Cardiac fibroblast (primary cell): ENCODE measurements around the gene GRM7.

Source experiments
- DNase-seq, 2 donors: peaks; one replicate each; pipeline versions ENCODE4 v3.0.0 to v3.0.0-alpha.2; 2010; ENCODE audit warnings: low read depth in 2 of 2
- H3K4me3 ChIP-seq, 2 donors: replicated peaks in 1 of 2; 1 replicate in 1 of 2; 2 replicates in 1 of 2; pipeline ENCODE4 v1.5.1; 2011; ENCODE audit warnings: low read depth in 2 of 2, low read length in 2 of 2, mild to moderate bottlenecking in 2 of 2, moderate library complexity in 1 of 2
- TF ChIP-seq, protein P1 (sequence below): IDR thresholded peaks from one replicate; pipeline ENCODE4 v1.5.1; 2011; ENCODE audit warnings: low read depth, mild to moderate bottlenecking, low read length, inconsistent platforms

GRM7 gene

DNA sequence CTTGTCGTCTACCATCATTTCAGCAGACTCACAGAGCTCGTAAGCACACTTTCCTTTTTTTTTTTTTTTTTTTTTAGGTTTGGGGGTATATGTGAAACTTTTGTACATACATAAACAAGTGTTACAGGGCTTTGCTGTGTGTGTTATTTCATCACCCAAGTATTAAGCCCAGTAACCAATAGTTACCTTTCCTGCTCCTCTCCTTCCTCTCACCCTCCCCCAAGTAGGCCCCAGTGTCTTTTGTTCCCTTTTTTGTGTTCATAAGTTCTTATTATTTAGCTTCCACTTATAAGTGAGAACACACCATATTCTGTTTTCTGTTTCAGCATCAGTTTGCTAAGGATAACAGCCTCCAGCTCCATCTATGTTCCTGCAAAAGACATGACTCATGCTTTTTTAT, 746.8 kb downstream of the GRM7 start:
- DNase-seq: no peak
- TF ChIP-seq, protein P1, sequence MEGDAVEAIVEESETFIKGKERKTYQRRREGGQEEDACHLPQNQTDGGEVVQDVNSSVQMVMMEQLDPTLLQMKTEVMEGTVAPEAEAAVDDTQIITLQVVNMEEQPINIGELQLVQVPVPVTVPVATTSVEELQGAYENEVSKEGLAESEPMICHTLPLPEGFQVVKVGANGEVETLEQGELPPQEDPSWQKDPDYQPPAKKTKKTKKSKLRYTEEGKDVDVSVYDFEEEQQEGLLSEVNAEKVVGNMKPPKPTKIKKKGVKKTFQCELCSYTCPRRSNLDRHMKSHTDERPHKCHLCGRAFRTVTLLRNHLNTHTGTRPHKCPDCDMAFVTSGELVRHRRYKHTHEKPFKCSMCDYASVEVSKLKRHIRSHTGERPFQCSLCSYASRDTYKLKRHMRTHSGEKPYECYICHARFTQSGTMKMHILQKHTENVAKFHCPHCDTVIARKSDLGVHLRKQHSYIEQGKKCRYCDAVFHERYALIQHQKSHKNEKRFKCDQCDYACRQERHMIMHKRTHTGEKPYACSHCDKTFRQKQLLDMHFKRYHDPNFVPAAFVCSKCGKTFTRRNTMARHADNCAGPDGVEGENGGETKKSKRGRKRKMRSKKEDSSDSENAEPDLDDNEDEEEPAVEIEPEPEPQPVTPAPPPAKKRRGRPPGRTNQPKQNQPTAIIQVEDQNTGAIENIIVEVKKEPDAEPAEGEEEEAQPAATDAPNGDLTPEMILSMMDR: no peak
- no peak overlapping the region for H3K4me3 ChIP-seq

DNA sequence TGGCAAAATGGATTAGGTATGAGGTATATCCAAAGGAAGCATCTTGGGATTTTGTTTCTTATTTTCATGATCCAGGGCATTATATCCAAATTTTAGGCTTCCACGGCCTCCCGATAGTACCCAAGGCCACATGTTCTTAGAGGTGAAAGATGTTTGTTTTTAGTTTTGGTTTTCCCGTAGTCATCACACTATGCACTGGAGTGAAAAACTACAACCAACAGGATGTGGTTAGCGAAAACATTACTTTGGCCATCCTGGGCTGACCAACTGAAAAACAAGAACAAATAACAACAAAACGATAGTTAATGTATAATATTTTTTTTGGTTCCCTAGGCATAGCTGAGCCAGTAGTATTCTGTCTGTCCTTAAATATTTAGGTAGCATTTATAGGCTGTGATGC, 749.7 kb downstream of the GRM7 start:
- DNase-seq: no peak
- TF ChIP-seq, protein P1: no peak
- no peak overlapping the region for H3K4me3 ChIP-seq

DNA sequence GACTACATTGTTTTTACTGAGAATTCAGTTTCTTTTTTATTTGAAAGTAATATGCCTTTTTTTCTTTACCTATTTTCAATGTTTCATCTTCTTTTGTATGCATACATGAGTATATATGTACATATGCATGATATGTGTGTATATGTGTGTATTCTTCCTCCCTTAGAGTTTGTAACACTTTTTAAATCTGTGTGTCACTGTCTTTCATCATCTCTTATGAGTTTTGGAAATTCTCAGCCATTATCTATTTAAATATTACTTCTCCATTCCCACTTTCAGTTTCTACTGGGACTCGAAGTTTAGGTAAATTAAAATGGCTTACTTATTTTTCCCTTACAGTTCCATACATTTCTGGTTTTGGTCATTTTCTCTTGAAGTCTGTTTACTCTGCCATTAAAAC, 754.1 kb downstream of the GRM7 start:
- DNase-seq: no peak
- no peak overlapping the region for H3K4me3 ChIP-seq
- TF ChIP-seq, protein P1: no peak

DNA sequence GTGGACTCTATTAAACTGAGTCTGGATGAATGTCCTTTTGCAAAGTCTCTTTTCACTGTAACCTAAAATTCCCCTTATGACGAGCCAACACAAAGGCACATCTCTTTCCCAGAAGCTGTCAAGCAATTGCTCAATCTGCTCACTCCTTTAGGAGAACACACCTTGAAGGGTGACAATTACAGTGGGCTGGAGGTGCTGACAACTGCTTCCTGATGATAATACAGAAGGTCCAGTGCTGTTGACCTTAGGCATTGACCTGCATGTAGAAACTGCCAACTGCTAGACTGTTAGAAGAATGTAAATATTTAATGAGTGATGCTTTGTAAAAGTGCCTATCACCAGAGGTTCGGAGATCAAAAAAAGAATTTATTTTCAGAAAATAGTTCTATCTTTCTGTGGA, 757.7 kb downstream of the GRM7 start:
- DNase-seq: no peak
- TF ChIP-seq, protein P1: no peak
- no peak overlapping the region for H3K4me3 ChIP-seq

DNA sequence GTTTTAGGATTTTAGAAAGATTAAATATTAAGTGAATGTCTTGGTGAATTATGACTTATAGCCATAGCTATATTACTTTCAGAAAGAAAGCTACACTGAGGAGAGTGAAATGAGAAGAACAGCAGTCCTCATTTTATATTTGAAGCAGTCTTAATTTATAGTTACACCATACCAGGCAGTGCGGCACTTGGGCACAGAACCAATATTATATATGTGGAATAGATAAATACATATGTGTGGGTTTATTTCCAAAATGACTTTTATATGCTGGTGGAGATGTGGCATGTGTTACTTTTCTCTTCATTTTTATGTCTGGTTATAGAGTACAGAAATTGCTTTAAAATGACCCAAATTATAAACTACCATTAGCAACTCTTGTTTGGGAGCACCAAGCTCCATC, 759.5 kb downstream of the GRM7 start:
- TF ChIP-seq, protein P1: no peak
- H3K4me3 ChIP-seq: no peak overlapping the region

DNA sequence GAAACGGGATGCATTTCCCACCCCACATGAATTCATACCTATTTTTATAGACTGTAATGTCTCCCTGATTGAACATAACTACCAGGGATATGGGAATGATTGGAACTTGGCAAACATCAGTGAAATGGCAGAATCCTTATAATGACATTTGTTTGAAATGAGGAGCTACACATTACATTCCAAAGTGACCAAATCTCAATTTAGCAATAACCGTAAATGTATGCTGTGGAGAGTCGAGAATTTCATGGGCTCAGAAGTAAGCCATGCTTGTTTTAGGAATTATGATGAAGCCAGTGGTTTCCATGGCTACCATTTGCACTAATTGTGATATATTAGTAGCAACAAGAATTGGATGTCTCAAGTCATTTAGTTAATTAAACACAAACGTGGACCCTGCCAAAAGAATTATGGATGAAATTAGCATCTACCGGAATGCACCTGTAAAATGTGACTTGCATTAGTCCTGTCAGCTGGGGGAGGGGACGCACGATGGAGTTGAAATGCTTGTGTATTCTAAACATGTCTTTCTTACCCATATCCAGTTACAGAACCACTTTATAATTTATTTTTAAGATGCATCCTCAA, 760.2 kb downstream of the GRM7 start:
- no peak for DNase-seq
- TF ChIP-seq, protein P1: no peak

More for the DNA sequence above, 759.5 kb downstream of the GRM7 start:
- DNase-seq: no peak

DNA sequence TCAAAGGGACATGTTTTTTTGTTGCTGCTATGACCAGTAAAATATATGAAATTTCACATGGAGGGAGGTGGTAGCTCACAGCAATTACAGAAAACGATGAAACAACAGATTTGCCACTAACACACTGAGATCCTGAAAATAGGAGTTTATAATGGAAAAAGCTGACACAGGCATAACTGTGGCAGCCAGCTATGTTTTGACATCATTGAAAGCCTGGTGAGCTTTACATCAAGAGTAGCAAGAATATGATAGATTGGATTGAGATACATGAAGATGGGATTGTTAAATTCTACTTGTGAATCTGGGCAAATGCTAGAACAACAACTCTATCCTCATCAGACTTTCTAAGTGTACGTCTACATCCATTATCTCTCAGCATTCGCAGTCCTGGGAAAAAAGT, 760.7 kb downstream of the GRM7 start:
- H3K4me3 ChIP-seq: no peak overlapping the region
- DNase-seq: no peak
- TF ChIP-seq, protein P1: no peak

More for the DNA sequence above, 760.2 kb downstream of the GRM7 start:
- H3K4me3 ChIP-seq: no peak overlapping the region
